ENCODE results near the gene KSR1.
A peak's percentile ranks its signal among the peaks of the same experiment; 100 is the strongest.

KSR1 gene

GRCh38 chr17:27530764-27531391, 74.6 kb downstream of the KSR1 start:
- Histone ChIP-seq H3K4me3 (no peak overlapping the region), H3K27ac (peak overlapping the region; percentile 16 to 57)
- no peak for TF ChIP-seq CTCF (IDR thresholded peaks at IDR 0.05)
- DNase-seq (ENCODE audit: low spot score): peak; percentile 84

- no peak overlapping the region for H3K4me3 ChIP-seq
- DNase-seq (ENCODE audit: low spot score): no peak
- peak overlapping the region; percentile 16 to 57 for H3K27ac ChIP-seq
- TF ChIP-seq CTCF (IDR thresholded peaks at IDR 0.05): no peak
These were observed 75.3 kb downstream of the KSR1 start for GRCh38 chr17:27531469-27531961.

- DNase-seq (ENCODE audit: low spot score): no peak
- H3K4me3 ChIP-seq: no peak overlapping the region
- TF ChIP-seq CTCF (IDR thresholded peaks at IDR 0.05): no peak
- H3K27ac ChIP-seq: peak overlapping the region in 1 of 2 donors; percentile 37
These were observed 76.3 kb downstream of the KSR1 start for GRCh38 chr17:27532269-27533263.

GRCh38 chr17:27533874-27534815, 77.9 kb downstream of the KSR1 start:
- no peak for TF ChIP-seq CTCF (IDR thresholded peaks at IDR 0.05)
- DNase-seq (ENCODE audit: low spot score): no peak
- H3K27ac ChIP-seq: peak overlapping the region in 1 of 2 donors; percentile 46
- peak overlapping the region; percentile 4 for H3K4me3 ChIP-seq

GRCh38 chr17:27535178-27535928, 79.1 kb downstream of the KSR1 start:
- TF ChIP-seq CTCF (IDR thresholded peaks at IDR 0.05): no peak
- H3K27ac ChIP-seq: peak overlapping the region in 1 of 2 donors; percentile 46
- DNase-seq (ENCODE audit: low spot score): no peak
- H3K4me3 ChIP-seq: no peak overlapping the region

GRCh38 chr17:27535975-27536374, 79.7 kb downstream of the KSR1 start:
- Histone ChIP-seq H3K27ac (peak overlapping the region in 1 of 2 donors; percentile 46), H3K4me3 (no peak overlapping the region)
- TF ChIP-seq CTCF (IDR thresholded peaks at IDR 0.05): no peak

More at GRCh38 chr17:27535975-27536374, 79.7 kb downstream of the KSR1 start:
- DNase-seq (ENCODE audit: low spot score): no peak
